GM19455 (cell line): ENCODE measurements around the gene FRMD4A.
"Not testable (repeated sequence)": the region's sequence is repeated elsewhere in the genome, so short reads cannot be mapped to it uniquely, and the experiment has no call there.

Experiments
- ATAC-seq: cut with Tn5 transposase; IDR thresholded peaks from one replicate; pipeline ENCODE4 v1.9.1; 2021; ENCODE audit not compliant: unreplicated experiment

FRMD4A gene

GRCh38 chr10:13770760-13771493 is 559.8 kb downstream of the FRMD4A start:
- no peak for ATAC-seq

GRCh38 chr10:13769946-13770345 is 560.8 kb downstream of the FRMD4A start:
- no peak for ATAC-seq

GRCh38 chr10:13767676-13768178 is 563.0 kb downstream of the FRMD4A start:
- ATAC-seq = no peak

- not testable (repeated sequence) for ATAC-seq
Observed at GRCh38 chr10:13767148-13767547, 563.6 kb downstream of the FRMD4A start.

- no peak for ATAC-seq
Observed at GRCh38 chr10:13765641-13766341, 564.9 kb downstream of the FRMD4A start.

GRCh38 chr10:13761490-13762091 is 569.1 kb downstream of the FRMD4A start:
- ATAC-seq = no peak

- ATAC-seq = no peak
Observed at GRCh38 chr10:13759168-13759567, 571.6 kb downstream of the FRMD4A start.

GRCh38 chr10:13758756-13759155 is 572.0 kb downstream of the FRMD4A start:
- ATAC-seq = no peak

GRCh38 chr10:13758312-13758711 is 572.4 kb downstream of the FRMD4A start:
- ATAC-seq = no peak

- no peak for ATAC-seq
Observed at GRCh38 chr10:13754277-13754676, 576.4 kb downstream of the FRMD4A start.

GRCh38 chr10:13751191-13751764 is 579.4 kb downstream of the FRMD4A start:
- ATAC-seq = no peak

- ATAC-seq = no peak
Observed at GRCh38 chr10:13750299-13751190, 580.2 kb downstream of the FRMD4A start.

GRCh38 chr10:13745271-13745670 is 585.5 kb downstream of the FRMD4A start:
- no peak for ATAC-seq

GRCh38 chr10:13743963-13744362 is 586.8 kb downstream of the FRMD4A start:
- ATAC-seq = no peak

GRCh38 chr10:13743101-13743693 is 587.5 kb downstream of the FRMD4A start:
- ATAC-seq = no peak

GRCh38 chr10:13741438-13741837 is 589.3 kb downstream of the FRMD4A start:
- no peak for ATAC-seq

GRCh38 chr10:13740461-13740860 is 590.3 kb downstream of the FRMD4A start:
- no peak for ATAC-seq

GRCh38 chr10:13739183-13739582 is 591.5 kb downstream of the FRMD4A start:
- no peak for ATAC-seq

GRCh38 chr10:13736506-13736905 is 594.2 kb downstream of the FRMD4A start:
- no peak for ATAC-seq

GRCh38 chr10:13734151-13734550 is 596.6 kb downstream of the FRMD4A start:
- ATAC-seq = no peak
